Measurements from ENCODE around the gene FAM222B.
A peak's percentile ranks its signal among the peaks of the same experiment; 100 is the strongest.

Gene FAM222B

GRCh38 chr17:28773736-28774135 lies 68.9 kb downstream of the FAM222B start:
- DNase-seq (ENCODE audit: low read depth), result no peak

- no peak for DNase-seq (ENCODE audit: low read depth)
Measured at GRCh38 chr17:28765038-28765437, 77.6 kb downstream of the FAM222B start.

- DNase-seq (ENCODE audit: low read depth), result peak; percentile 88
Measured at GRCh38 chr17:28763804-28764266, 78.8 kb downstream of the FAM222B start.

- DNase-seq (ENCODE audit: low read depth), result no peak
Measured at GRCh38 chr17:28763137-28763799, 79.3 kb downstream of the FAM222B start.

GRCh38 chr17:28760601-28761562 lies 81.7 kb downstream of the FAM222B start:
- peak; percentile 53 for DNase-seq (ENCODE audit: low read depth)

GRCh38 chr17:28759256-28759865 lies 83.2 kb downstream of the FAM222B start:
- DNase-seq (ENCODE audit: low read depth), result no peak

GRCh38 chr17:28758411-28759121 lies 84.0 kb downstream of the FAM222B start:
- DNase-seq (ENCODE audit: low read depth), result no peak

- no peak for DNase-seq (ENCODE audit: low read depth)
Measured at GRCh38 chr17:28756049-28756804, 86.4 kb downstream of the FAM222B start.

- DNase-seq (ENCODE audit: low read depth), result peak; percentile 36
Measured at GRCh38 chr17:28755486-28755885, 87.1 kb downstream of the FAM222B start.

- DNase-seq (ENCODE audit: low read depth), result no peak
Measured at GRCh38 chr17:28751600-28752366, 90.8 kb downstream of the FAM222B start.

- peak; percentile 94 for DNase-seq (ENCODE audit: low read depth)
Measured at GRCh38 chr17:28750178-28751047, 92.2 kb downstream of the FAM222B start.

GRCh38 chr17:28749516-28750177 lies 92.9 kb downstream of the FAM222B start:
- DNase-seq (ENCODE audit: low read depth), result no peak

- no peak for DNase-seq (ENCODE audit: low read depth)
Measured at GRCh38 chr17:28748852-28749515, 93.6 kb downstream of the FAM222B start.

GRCh38 chr17:28747801-28748750 lies 94.5 kb downstream of the FAM222B start:
- DNase-seq (ENCODE audit: low read depth), result no peak

GRCh38 chr17:28747051-28747691 lies 95.4 kb downstream of the FAM222B start:
- DNase-seq (ENCODE audit: low read depth), result no peak

GRCh38 chr17:28746611-28747050 lies 96.0 kb downstream of the FAM222B start:
- DNase-seq (ENCODE audit: low read depth), result no peak

Measured in ELR (cell line).